ENCODE results near the gene CREB3.

GRCh38 chr9:35758475-35759050 lies 26.1 kb downstream of the CREB3 start:
- no peak for TF ChIP-seq HOMEZ (CRISPR knock-in tag; IDR thresholded peaks at IDR 0.05)
- TF ChIP-seq SMARCC2 (IDR thresholded peaks at IDR 0.05; ENCODE audit: low read depth): no peak
- no peak for TF ChIP-seq ZNF224 (CRISPR knock-in tag; IDR thresholded peaks at IDR 0.05)
- TF ChIP-seq ZNF699 (CRISPR knock-in tag; IDR thresholded peaks at IDR 0.05; ENCODE audit: insufficient replicate concordance): no peak
- no peak for TF ChIP-seq TRIM28 (IDR thresholded peaks at IDR 0.05)
- no peak for TF ChIP-seq HDAC2 (IDR thresholded peaks at IDR 0.05)
- TF ChIP-seq ZKSCAN3 (CRISPR knock-in tag; IDR thresholded peaks at IDR 0.05): no peak
- no peak for TF ChIP-seq ZNF584 (CRISPR knock-in tag; IDR thresholded peaks at IDR 0.05; ENCODE audit: low read depth)
- no peak for TF ChIP-seq ZNF274 (IDR thresholded peaks at IDR 0.05; ENCODE audit: borderline replicate concordance, low read depth, low read length)
- no peak for TF ChIP-seq POLR2AphosphoS5 (IDR thresholded peaks at IDR 0.05; ENCODE audit: control insufficient read depth, insufficient read depth, low read depth, low read length)
- no peak for TF ChIP-seq NRF1 (conservative IDR thresholded peaks at IDR 0.05 in 1 of 2, IDR thresholded peaks at IDR 0.05 in 1 of 2)
- no peak for TF ChIP-seq EZH2 (IDR thresholded peaks at IDR 0.05; ENCODE audit: borderline replicate concordance, low read depth, low read length)
- no peak for TF ChIP-seq STAG1 (CRISPR knock-in tag; IDR thresholded peaks at IDR 0.05; ENCODE audit: borderline replicate concordance)
- TF ChIP-seq RFX5 (IDR thresholded peaks at IDR 0.05; ENCODE audit: low read depth, low read length): no peak
